ENCODE results near the gene ARID5B.

Gene ARID5B

DNA sequence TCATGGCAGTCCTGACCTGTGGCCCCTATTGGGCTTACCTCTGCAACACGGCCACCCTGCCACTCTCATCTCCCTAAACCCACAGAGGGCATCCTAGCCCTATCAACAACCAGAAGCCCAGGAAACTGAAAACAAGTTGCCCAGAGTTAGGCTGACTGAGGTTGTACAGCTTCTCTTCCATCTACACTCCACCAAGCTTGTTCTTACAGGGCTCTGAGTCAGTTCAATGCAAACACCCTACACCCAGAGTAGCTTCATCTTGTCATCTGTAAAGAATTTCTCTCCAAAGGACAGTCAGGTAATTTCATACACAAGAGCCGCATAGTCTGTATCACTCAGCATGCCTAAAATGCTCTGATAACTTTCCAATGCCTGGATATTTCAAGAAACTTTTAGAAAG is 175.4 kb downstream of the ARID5B start:
- ATAC-seq (peak; percentile 29), DNase-seq (no peak)

DNA sequence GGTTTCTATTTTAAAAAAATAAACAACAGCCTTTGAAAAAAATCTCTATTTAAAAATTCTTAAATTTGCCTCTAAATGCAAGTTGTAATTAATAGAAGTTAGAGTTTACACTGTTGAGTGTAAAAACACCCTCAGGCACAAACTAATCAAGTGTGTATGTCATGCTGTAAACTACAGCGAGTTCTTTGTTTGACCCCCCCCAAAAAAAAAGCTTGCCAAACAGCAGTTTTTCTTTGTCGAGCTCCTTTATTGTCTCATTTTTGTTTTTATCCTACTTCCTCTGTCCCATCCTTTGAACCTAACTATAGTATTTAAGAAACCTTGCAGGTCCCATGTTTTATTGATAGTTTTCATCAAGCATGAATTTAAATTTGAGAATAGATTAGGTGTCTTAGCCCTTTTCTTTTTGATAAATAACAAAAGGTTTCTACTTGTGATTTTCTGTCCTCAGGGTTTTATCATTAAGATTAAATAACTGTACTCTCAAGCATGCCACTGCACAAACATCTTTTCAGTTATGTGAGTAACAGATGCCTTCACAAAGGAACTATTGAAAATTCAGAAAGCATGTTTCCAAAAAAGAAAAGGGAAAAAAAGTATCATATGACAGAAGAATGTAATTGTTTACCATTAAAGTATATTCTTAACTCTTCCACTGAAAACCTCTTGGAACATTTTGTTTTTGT is 176.0 kb downstream of the ARID5B start:
- ATAC-seq: no peak
- DNase-seq: no peak

DNA sequence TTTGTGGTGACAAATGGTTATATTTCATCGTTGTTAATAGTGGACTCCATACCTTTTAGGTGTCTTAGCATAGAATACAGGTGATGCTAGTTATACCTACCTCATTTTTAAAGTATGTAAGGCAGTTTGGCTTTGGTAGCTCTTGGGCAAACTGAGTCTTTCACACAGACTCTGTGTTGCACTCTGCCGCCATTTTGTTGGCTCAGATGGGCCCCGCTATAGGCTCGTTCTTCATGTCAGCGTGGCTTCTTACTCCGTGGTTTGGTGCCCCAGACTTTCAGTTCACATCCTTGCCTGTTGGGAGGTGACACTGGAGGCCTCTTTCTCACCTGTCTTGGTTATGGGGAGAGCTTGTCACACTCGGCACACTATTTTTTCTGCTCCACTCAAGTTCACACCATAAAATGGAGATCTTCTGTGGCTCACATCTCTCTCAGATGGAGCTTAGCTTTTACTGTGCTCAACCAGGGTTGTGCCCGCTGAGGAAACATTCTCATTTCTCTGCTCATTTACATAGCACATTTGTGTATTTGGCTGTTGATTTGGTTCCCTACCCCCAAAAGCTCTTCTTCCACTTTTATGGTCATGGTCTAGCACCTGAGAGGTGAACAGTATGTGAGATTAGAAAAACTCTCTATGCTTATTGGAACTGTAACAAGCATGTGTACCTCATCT is 178.5 kb downstream of the ARID5B start:
- DNase-seq (peak; percentile 18), ATAC-seq (peak; percentile 33)

DNA sequence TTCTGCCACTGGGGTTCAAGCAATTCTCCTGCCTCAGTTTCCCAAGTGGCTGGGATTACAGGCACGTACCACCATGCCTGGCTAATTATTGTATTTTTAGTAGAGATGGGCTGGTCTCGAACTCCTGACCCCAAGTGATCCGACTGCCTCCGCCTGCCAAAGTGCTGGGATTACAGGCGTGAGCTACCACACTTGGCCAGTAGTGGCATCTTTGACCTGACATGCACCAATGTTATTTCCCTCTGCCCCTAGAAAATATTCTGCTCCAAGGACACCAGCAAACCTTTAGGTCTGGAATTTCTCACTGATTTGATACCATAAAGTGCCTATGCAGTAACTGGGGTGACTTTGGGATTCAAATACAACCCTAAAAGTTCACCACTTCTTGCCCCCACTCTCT is 179.4 kb downstream of the ARID5B start:
- DNase-seq (no peak), ATAC-seq (no peak)

DNA sequence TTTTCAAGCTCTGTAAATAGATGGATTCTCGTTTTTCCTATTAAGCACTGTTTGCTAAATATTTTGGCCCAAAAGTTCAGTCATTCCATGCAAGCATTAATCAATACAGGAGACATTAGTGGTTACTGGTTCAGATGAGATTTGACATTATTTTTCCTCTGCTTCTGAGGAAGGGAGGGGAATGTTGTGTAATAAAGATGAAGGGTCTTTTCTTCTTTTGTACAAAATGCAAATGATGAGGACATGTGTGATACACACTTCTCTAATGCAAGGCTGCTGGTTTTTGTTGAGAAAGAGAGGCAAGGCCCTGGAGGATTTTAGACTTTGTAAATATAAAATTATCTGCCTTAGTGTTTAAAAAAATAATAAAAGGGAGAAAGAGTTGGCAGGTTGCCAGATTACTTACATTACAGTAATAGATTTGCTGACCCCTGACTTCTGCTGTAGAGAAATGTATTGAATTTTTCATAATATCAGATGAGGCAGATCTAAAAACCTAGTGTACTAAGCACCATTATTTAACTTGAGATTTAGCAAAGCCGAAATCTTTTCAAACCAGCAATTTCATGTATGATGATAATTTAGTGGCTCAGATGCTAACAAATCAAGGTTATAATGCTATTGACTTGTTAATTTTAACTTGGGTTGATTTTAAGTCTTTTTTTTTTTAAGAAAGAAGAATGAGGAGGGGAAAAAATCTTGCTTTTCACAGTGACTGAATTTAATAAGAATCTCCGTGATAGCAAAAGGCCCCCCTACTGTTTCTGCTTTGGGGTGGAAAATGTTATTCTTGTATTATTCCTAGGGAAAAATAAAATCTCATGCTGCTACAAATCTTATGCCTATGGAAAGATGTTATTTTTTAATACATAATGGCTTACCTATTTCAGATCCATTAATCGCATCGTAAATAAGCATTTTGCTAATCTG is 180.1 kb downstream of the ARID5B start:
- DNase-seq (no peak), ATAC-seq (no peak)

DNA sequence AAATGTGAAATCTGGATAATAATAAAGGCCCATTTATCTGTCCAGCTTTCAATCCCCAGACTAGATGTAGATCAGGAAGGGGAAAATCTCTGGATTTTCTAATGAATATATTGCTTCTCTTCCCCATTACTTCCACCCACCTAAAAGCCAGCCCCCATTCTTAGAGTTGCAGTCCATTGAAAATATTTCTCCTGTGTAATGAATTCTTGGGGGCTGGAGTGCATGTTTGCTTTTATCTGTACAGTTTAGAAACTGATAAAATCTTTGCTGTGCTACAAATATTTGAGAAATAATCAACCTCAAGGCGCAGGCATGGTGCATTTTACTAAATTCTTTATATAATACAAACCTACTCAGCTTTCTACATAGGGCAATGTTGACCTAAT is 180.8 kb downstream of the ARID5B start:
- DNase-seq (no peak), ATAC-seq (no peak)

DNA sequence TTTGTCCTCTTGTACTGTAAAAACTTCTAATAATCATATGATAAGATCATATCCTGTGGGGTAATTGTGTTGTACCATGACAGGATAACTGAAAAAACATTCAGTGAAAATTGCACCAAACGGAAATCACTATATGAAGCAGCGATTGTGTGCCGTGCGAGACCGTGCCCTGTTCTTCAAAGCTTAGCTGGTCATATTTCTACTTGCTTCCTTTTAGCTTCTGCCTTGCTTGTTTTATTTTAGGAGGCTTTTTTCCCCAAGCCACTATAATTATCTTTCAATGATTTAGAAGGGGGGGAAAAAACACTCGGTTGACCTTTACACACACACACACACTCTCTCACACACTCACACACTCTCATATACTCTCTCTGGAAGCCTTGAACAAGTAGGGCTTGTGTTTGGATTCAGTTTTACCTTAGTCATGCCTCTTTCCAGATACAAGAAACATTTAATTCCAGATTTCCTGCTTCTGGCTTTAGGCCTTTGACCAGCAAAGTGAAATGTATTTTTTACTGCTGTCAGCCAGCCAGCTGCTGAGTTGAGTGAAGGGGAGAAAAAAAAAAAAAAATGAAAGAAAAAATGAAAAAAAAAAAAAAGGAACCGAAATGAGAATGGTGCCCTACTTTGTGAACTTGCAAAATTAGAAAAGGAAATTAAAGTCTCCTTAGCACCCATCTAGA is 181.4 kb downstream of the ARID5B start:
- DNase-seq (no peak), ATAC-seq (peak; percentile 61)

DNA sequence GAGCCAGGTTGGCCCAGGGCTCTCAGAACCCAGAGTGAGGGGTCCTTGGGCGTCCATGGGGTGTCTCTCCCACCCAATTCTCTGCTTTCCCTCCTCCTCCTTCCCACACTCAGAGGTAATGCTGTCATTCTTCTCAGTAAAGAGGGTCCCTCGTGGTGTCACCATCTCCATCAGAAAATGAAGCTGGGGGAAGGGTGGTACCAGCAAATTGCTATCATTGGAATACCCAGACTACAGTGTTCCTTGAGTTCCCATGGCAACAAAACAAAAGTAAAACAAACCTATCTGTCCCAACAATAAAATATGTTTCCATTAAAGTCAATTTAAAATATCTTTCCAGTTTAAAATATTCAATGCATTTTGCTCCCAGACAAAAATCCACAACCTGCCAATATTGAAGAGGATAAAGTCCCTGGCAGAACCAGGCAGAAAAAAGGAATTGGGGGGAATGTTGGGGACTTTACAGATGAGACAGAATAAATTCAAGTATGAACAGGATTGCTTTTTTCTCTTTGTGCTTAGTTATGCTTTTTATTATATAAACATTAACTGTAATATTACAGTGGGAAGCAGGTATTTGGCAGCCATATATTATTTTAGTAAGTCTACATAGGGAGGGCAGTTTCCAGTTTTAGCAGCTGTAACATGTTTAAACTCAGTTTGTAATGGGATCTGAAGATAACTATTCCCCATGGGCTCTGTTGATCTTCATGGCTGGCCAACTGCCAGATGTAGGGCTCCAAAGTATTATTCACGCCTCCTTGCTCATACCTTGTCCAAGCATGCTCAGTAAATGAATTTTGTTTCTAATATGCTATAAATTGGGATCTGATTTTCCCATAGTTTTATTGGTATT is 182.1 kb downstream of the ARID5B start:
- no peak for DNase-seq
- peak; percentile 26 for ATAC-seq

DNA sequence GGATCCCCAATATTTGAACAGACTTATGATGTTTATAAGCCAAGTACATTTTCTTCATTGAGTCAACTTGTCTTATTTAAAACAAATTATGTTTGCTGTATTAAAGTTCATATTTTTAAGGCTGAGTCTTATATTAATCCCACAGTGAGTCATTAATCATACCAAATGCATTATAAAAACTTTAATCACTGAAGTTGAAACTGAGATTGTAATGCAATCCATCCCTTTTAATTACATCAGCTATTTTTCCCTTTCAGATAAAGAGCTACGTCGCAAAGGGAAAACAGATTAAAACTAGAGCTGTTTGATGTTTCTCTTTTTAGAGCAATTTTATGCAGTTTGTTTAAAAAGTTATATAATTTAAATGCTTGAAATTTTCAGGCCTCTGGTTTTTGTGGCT is 183.0 kb downstream of the ARID5B start:
- no peak for DNase-seq
- no peak for ATAC-seq

DNA sequence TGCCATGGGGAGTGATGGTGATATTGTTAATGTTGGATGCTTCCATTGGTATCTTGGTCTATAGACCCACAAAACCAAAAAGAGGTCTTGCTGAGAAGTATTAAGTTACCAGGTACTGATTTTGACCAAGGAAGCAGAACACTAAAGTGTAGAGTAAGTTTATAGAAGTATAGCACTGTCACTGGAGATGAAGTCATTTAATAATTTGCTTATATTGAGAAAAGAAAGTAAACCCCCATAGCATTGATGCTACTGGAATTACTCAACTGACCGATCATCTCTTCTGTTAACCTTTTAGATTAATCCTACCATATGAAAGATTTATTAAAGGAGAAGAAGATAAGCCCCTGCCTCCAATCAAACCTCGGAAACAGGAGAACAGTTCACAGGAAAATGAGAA is 183.9 kb downstream of the ARID5B start:
- ATAC-seq (no peak), DNase-seq (no peak)

DNA sequence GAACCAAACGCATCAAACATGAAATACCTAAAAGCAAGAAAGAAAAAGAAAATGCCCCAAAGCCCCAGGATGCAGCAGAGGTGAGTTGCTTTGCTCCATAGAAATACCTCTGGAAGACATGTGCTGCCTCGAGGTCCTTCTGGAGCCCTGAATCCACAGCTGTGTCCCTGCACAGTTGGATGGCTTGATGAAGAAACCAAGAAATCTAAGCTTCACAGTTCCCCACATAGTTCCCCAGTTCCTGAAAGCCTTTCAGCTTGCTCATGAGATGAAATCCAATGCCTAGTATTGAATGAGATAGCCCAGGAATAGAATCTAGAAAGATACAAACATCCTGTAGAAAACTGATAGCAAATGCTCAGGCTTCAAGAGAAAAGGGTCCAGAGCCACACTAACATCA is 184.3 kb downstream of the ARID5B start:
- no peak for ATAC-seq
- DNase-seq: no peak

DNA sequence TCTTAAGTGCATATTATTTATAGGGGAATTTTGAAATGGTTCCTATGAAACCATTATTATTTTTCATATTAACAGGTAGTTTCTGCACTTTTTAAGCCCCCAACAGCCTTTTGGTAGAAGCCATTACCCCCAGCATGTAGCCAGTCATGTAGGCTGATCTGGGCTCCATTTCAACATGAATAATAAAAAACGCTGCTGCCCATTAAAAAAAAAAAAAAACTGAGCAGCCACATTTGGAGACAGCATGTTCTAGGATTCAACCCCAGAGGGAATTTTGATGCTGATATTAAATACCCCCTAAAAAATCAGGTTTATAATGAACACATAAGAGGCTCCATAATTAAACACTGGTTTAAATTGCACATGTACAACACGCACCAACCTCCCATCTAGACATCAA is 185.8 kb downstream of the ARID5B start:
- no peak for ATAC-seq
- DNase-seq: no peak

DNA sequence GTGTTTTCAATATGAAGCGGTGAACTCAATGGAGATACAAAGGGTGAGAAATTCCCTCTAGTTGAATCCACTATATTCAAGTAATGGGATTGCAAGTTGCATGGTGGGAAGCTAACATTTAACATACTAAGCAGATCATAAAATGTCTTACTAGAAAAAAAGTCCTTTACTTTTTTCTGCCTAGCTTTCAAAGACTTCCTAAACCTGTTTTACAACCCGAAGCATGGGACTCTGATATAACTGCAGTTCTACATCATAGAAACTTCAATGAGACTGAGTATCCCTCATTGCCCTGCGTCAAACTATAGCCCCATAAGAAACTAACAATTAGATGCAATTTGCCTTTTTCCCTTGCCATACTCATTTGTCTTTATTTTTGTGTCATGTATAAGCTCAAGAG is 187.3 kb downstream of the ARID5B start:
- DNase-seq: no peak
- no peak for ATAC-seq

DNA sequence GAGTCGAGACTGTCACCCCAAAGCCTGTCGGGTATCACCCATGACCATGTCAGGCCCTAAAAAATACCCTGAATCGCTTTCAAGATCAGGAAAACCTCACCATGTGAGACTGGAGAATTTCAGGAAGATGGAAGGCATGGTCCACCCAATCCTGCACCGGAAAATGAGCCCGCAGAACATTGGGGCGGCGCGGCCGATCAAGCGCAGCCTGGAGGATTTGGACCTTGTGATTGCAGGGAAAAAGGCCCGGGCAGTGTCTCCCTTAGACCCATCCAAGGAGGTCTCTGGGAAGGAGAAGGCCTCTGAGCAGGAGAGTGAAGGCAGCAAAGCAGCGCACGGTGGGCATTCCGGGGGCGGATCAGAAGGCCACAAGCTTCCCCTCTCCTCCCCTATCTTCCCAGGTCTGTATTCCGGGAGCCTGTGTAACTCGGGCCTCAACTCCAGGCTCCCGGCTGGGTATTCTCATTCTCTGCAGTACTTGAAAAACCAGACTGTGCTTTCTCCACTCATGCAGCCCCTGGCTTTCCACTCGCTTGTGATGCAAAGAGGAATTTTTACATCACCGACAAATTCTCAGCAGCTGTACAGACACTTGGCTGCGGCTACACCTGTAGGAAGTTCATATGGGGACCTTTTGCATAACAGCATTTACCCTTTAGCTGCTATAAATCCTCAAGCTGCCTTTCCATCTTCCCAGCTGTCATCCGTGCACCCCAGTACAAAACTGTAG is 191.0 kb downstream of the ARID5B start:
- ATAC-seq: no peak
- DNase-seq: no peak

DNA sequence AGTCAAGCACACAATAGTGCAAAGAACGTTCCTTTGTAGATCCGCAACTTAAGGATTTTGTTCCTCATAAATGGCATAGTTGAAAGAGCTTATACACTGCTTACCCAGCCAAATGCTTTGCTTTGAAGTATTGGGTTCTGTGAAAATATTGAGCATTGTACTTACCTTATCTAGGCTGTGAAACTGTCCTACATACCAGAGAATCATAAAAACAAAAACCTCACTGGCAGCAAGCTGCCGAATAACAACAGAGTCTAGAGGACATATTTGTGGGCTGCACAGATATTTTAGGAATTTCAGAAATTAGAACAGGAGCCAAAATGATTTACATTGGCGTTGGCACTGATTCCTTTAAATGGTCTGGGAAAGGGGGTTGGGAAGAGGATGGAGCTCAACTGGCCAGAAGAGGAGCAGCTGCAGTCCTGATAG is 192.4 kb downstream of the ARID5B start:
- DNase-seq: no peak

DNA sequence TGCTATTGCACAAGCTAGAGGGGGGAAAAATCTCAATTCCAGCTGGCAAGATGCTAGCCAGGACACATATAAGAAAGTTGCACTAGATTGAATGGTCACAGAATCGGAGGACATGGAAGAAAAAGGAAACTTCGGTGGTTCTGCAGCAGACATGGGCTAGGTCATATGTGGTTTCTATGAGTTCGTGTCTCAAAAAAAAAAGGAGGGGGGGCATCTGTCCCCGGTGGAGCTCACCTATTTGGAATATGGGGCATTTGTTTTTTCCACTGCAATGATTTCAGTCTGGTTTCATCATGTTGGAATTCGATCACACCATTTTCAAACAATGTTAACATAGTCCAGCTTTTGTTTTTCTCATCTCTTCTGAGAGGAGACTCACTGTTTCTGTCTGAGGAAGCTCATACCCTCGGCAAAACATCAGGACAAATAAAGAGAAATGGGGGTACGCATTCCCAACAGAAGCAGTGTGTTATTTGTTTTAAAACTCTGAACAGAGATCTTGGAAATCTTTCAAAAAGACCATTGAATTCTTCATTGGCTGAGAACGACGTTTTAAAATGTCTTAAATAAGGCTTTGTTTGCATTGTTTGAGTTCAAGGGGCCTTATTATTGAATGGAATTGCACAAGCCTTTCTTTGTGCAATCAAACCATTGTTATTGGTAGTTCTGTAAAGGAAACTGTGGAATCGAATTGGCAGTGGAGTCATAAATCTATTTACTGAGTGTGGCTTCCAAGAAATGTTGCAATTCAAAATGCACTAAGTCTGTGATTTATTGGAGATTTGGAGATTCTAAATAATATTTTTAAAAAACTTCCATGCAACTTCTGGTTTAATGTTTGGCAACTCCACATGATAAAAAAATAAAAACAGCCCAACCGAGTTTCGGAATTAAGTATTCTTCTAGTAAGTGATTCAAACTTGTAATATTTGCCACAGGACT is 194.0 kb downstream of the ARID5B start:
- ATAC-seq (no peak), DNase-seq (no peak)

More for the DNA sequence above, 192.4 kb downstream of the ARID5B start:
- ATAC-seq: no peak

DNA sequence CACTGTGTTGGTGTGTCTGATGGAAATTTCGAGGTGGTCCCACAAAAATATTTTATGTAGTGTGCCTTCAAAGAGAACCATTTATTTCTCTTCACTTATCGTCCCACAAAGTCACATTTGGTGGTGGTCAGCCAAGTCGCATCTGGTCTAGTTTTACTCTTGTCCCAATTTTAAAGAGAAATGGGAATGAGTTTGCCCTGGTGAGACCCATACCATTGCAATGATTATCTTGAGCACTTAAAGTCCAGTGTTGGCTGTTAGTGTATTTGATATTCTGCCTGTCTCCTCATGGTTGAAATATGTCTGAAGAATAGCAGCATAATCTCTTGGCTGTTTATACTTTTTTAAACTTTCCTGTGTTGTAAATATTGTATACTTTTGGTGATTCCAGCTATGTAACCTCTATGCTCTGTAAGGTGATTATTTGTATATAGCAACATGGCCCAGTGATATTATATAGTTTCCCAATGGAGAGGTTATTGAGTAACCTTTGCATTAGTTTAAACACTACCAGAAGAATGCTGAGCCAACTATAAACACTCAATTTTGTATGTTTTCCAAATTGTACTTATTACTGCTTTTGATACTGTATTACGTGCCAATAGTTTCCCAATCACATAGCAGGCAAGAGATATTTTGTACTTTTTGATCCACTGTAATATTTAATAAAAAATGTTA is 194.9 kb downstream of the ARID5B start:
- DNase-seq (no peak), ATAC-seq (no peak)

DNA sequence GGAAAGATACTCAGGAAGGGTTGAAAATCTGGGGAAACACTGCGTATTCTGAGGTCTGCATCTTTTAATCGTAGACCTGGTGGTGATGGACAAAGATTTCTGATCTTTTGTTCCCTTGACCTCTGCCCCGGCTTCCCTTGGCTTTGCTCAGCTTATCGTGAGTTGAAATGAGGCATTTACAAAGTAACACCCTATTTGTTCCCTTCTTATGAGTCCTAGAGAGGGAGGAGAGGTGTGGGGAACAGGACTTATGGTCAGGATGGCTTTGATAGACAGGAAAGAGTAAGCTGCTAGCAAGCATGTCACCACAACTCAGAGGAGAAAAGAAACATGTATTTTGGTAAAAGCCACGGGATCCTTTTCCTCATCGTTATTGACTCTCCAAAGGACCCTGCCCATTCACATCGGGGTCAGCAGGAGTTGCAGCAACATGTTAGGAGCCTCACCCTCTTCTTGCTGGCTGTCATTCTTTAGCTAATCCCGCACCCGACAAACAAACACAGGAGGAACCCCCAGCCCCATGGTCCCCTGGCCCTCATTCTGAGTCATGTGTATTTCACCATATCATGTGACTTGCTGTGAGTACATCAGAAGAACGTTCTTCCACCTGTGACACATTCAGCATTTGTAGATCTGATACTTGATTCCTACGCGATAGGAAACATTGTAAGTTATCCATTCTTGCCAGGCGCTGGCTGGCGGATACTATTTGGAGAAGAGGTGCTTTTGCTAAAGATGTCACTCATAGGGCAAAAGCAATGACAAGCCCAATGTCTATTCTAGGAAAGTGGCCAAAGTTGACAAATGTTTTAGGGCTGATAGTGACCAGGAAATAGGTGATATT is 197.0 kb downstream of the ARID5B start:
- ATAC-seq (no peak), DNase-seq (no peak)
